Gastrocnemius medialis (tissue), 4 donors: ENCODE results near the gene KTI12. TPM values are rescaled to one million over a fixed set of nuclear protein-coding genes. Genes with fewer than 3 reads are reported as not detected.
A peak's percentile ranks its signal among the peaks of the same experiment; 100 is the strongest.
"Not testable (repeated sequence)": the region's sequence is repeated elsewhere in the genome, so short reads cannot be mapped to it uniquely, and the experiment has no call there.

Experiments
- ATAC-seq, 2 donors: fragments of 150-250 bp; one replicate each; pipeline ENCODE4 v1.9.1; 2016
- DNase-seq, 2 donors: peaks; one replicate each; pipeline ENCODE4 v3.0.0-alpha.2; 2019
- H3K27ac ChIP-seq, 4 donors: fragments of 200-600 bp; sonication (generic); 1 replicate in 1 of 4; 2 replicates in 3 of 4; pipeline ENCODE4 v1.5.1; 2016 to 2018; ENCODE audit warnings: mild to moderate bottlenecking in 2 of 4, moderate library complexity in 1 of 4
- H3K27me3 ChIP-seq, 3 donors: fragments of 200-600 bp; sonication (generic) in 2 of 3; 1 replicate in 1 of 3; 2 replicates in 2 of 3; pipeline versions ENCODE4 v1.5.1 to v1.6.0; 2016 to 2019; ENCODE audit warnings: mild to moderate bottlenecking in 1 of 3, moderate library complexity in 1 of 3
- H3K36me3 ChIP-seq, 2 donors: fragments of 200-600 bp; sonication (generic) in 1 of 2; one replicate each; pipeline ENCODE4 v1.5.1; 2017 to 2018
- H3K4me1 ChIP-seq, 2 donors: fragments of 200-600 bp; sonication (generic) in 1 of 2; one replicate each; pipeline ENCODE4 v1.5.1; 2016 to 2017; ENCODE audit warnings: mild to moderate bottlenecking in 2 of 2
- H3K4me3 ChIP-seq, 4 donors: fragments of 200-600 bp; sonication (generic) in 3 of 4; 1 replicate in 1 of 4; 2 replicates in 3 of 4; pipeline ENCODE4 v1.5.1; 2016 to 2019; ENCODE audit warnings: mild to moderate bottlenecking in 2 of 4
- H3K9me3 ChIP-seq, 3 donors: fragments of 200-600 bp; sonication (generic) in 2 of 3; 1 replicate in 1 of 3; 2 replicates in 2 of 3; pipeline ENCODE4 v1.5.1; 2016 to 2019
- POLR2A ChIP-seq, 2 donors: fragments of 450-650 bp; IDR thresholded peaks; one replicate each; pipeline ENCODE4 v1.6.1; 2017; ENCODE audit warnings: antibody characterized with exemption in 2 of 2, mild to moderate bottlenecking in 2 of 2, moderate library complexity in 2 of 2
- in situ Hi-C, 4 donors: fragments of 200-750 bp; cut with MboI; loops; one replicate each; pipeline versions ENCODE4 v1.15.0 to v1.8.0; 2017; ENCODE audit warnings: low sequenced_read_pairs in 4 of 4
- intact Hi-C: fragments of 100-400 bp; cut with DNase I; formaldehyde crosslinking; loops from one replicate; pipeline ENCODE4 v1.15.1; 2023; ENCODE audit warnings: low total_unique reads
- total RNA-seq, 4 donors: library from RNA; depleted of rRNA; stranded (reverse); fragments of >200 nt; gene quantifications; one replicate each; pipeline versions ENCODE4 v1.1.0 to v1.2.3, GENCODE V29; 2016
- TF ChIP-seq, protein P1 (sequence below), 5 experiments: fragments of 450-650 bp in 3 of 5; fragments of 200-600 bp in 2 of 5; sonication (generic) in 2 of 5; IDR thresholded peaks in 4 of 5; conservative IDR thresholded peaks in 1 of 5; 1 replicate in 4 of 5; 2 replicates in 1 of 5; pipeline ENCODE4 v1.5.1; 2016 to 2019; ENCODE audit warnings: antibody characterized with exemption in 5 of 5, mild to moderate bottlenecking in 3 of 5, moderate library complexity in 3 of 5

Gene KTI12
- total RNA-seq, 4 donors from 2014 or later: 3.4 to 5.9 (median 5.1) TPM

DNA sequence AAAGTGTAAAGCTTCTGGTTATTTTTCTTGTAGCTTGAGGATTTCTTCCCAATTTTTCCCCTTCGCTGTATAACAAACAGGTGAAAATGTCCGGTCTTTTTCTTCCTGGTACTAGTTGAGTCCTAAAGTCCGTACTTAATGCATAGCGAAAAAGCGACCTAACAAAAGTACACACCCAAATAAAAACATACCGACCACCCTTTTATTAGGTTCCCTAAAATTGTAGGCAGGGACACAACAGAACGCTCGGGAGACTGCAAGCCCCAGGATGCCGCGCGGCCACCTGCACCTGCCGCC is 22.2 kb upstream of the KTI12 start:
- TF ChIP-seq, protein P1, sequence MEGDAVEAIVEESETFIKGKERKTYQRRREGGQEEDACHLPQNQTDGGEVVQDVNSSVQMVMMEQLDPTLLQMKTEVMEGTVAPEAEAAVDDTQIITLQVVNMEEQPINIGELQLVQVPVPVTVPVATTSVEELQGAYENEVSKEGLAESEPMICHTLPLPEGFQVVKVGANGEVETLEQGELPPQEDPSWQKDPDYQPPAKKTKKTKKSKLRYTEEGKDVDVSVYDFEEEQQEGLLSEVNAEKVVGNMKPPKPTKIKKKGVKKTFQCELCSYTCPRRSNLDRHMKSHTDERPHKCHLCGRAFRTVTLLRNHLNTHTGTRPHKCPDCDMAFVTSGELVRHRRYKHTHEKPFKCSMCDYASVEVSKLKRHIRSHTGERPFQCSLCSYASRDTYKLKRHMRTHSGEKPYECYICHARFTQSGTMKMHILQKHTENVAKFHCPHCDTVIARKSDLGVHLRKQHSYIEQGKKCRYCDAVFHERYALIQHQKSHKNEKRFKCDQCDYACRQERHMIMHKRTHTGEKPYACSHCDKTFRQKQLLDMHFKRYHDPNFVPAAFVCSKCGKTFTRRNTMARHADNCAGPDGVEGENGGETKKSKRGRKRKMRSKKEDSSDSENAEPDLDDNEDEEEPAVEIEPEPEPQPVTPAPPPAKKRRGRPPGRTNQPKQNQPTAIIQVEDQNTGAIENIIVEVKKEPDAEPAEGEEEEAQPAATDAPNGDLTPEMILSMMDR (IDR thresholded peaks at IDR 0.05 in 4 of 5, conservative IDR thresholded peaks at IDR 0.05 in 1 of 5): no peak
- TF ChIP-seq POLR2A (IDR thresholded peaks at IDR 0.05): no peak
- peaks cover 0 to 21% of the 10 kb centered on the region in 2 donors for H3K36me3 ChIP-seq
- peak overlapping the region; percentile 75 to 87 (median 86) for H3K4me3 ChIP-seq
- in situ Hi-C loops (no loop called here), intact Hi-C loops (loop anchor here (1.0 to 5.0 kb wide), 6 partner anchors 23 to 1891 kb away; partner anchors contain the start of genes IFT25, KTI12, LRRC42 and NRDC)
- peak overlapping the region; percentile 92 to 98 (median 96) for H3K27ac ChIP-seq
- DNase-seq (no peak), ATAC-seq (no peak)
- H3K9me3 ChIP-seq: no peaks in the 10 kb centered on the region
- no peaks in the 10 kb centered on the region for H3K27me3 ChIP-seq
- H3K4me1 ChIP-seq: peaks cover 38 to 39% of the 10 kb centered on the region in 2 donors

DNA sequence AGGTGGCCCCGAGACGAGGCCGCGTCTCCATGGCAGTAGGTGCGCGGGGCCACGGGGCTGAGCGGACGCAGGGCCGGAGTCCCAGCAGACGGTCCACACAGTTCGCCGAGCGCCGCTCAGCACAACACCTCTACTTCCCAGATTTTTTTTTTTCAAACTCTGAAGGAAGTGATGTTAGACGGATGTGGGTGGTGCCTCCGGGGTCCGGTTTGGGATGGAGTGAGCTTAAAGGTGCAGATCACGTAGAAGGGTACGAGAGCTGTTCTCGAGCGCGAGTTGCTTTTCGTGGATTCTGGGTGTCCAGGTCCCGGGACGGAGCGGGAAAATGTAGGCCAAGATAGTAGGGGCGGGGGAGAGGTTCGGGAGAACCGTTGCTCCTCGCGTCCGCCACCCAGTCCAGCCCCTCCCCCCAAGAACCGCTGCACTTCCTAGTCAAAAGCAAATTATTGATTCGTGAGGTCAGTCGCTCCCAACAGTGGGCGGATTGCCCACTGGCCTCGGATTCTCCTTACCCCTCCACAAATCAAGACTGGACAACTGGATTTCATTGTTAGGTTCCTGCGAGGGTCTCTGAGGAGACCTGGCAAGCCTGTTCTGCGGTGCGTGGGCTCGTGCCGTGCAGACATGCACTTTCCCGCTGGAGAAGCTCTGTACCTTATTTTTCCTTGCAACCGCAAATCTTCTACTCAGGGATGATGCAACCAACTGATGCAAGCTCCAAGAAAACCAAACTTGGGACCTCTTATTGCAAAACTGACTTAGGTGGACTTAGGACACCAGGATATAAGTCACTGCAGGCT is 21.7 kb upstream of the KTI12 start, which contains the start of gene TXNDC12:
Gene TXNDC12, minus strand, starts transcription at position 126 of the 800 bp plus-strand sequence. Its CDS starts 95 bp downstream, at position 31.
- in situ Hi-C loops: no loop called here
- Histone ChIP-seq H3K36me3 (peaks cover 0 to 15% of the 10 kb centered on the region in 2 donors), H3K27ac (peak within 1 kb of the TSS; percentile 92 to 98 (median 96)), H3K4me3 (peak within 1 kb of the TSS; percentile 75 to 87 (median 86)), H3K9me3 (no peaks in the 10 kb centered on the region), H3K27me3 (no peaks in the 10 kb centered on the region), H3K4me1 (peaks cover 38 to 39% of the 10 kb centered on the region in 2 donors)
- TF ChIP-seq POLR2A (IDR thresholded peaks at IDR 0.05): peak; percentile 70 to 72
- TF ChIP-seq, protein P1 (IDR thresholded peaks at IDR 0.05 in 4 of 5, conservative IDR thresholded peaks at IDR 0.05 in 1 of 5): no peak
- intact Hi-C loops: loop anchor here (1.0 to 5.0 kb wide), 5 partner anchors 22 to 1892 kb away; partner anchors contain the start of genes IFT25, KTI12, LRRC42 and RNF11
- peak; percentile 77 to 82 for DNase-seq
- peak; percentile 80 to 83 for ATAC-seq

DNA sequence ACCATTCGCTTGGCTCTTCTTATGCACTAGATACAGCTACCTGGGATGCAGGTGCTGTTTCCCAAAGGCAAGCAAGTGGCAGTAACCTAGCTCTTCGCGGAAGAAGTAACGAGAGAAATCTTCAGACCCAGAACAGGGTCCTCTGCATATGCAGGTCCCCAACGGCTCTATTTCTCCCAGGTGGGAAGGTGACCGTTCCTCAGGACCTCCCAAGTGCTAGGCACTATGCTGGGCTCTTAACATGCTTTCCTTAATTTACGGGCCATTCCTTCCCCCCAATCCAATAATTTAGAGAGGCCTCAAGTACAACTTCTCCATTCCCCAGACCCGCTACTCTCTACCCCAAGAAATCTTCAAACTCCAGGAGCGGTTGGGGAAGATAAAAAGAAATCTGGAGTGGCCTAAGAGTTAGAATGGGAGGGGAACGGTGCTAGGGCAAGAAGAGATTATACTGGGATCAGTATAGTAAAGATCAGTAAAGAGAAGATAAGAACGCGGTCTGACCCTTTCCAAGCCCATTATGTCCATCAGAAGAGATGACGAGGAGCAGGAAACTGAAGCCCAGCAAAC is 21.0 kb upstream of the KTI12 start:
- TF ChIP-seq, protein P1 (IDR thresholded peaks at IDR 0.05 in 4 of 5, conservative IDR thresholded peaks at IDR 0.05 in 1 of 5): no peak
- no peak for TF ChIP-seq POLR2A (IDR thresholded peaks at IDR 0.05)
- H3K27me3 ChIP-seq: no peaks in the 10 kb centered on the region
- peaks cover 0 to 15% of the 10 kb centered on the region in 2 donors for H3K36me3 ChIP-seq
- ATAC-seq: peak in 1 of 2 donors; percentile 1
- H3K27ac ChIP-seq: peak overlapping the region; percentile 92 to 98 (median 96)
- in situ Hi-C loops (no loop called here), intact Hi-C loops (loop anchor here (1.0 to 5.0 kb wide), 5 partner anchors 21 to 1893 kb away; partner anchors contain the start of genes IFT25, KTI12, LRRC42 and RNF11)
- no peaks in the 10 kb centered on the region for H3K9me3 ChIP-seq
- H3K4me3 ChIP-seq: peak overlapping the region; percentile 75 to 87 (median 86)
- no peak for DNase-seq
- H3K4me1 ChIP-seq: peaks cover 35 to 36% of the 10 kb centered on the region in 2 donors

DNA sequence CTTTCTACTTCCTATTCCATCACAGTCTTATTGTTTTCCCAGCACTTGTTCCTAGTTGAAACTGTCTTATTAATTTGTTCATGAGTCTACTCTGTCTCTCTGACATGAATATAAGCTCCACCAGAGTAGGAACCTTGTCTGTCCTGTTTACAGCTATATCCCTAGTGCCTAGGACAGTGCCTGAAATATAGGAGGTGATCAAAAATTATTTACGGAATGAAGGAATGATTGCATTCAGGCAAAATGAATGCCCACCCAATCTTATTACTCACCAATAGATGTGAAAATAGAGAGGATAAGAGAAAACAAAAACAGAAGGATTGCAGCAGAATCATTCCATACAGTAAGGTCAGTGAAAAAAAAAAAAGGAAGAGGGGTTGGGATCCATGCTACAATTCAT is 20.3 kb upstream of the KTI12 start:
- in situ Hi-C loops: no loop called here
- Histone ChIP-seq H3K4me1 (peaks cover 28 to 29% of the 10 kb centered on the region in 2 donors), H3K36me3 (peaks cover 0 to 15% of the 10 kb centered on the region in 2 donors), H3K27ac (no peak overlapping the region), H3K4me3 (peak overlapping the region in 3 of 4 donors; percentile 84 to 87 (median 87)), H3K27me3 (no peaks in the 10 kb centered on the region), H3K9me3 (no peaks in the 10 kb centered on the region)
- TF ChIP-seq, protein P1 (IDR thresholded peaks at IDR 0.05 in 4 of 5, conservative IDR thresholded peaks at IDR 0.05 in 1 of 5): no peak
- no peak for TF ChIP-seq POLR2A (IDR thresholded peaks at IDR 0.05)
- ATAC-seq: no peak
- intact Hi-C loops: no loop called here
- no peak for DNase-seq

DNA sequence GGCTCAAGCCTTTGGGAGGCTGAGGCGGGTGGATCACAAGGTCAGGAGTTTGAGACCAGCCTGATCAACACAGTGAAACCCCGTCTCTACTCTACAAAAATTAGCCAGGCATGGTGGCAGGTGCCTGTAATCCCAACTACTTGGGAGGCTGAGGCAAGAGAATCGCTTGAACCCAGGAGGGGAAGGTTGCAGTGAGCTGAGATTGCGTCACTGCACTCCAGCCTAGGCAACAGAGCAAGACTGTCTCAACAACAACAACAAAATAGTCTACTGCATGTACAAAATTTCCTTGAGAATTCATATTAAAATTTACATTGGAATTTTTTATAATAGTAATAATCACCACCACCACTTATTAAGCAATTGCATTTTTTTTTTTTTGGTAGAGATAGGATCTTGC is 15.7 kb upstream of the KTI12 start:
- intact Hi-C loops, H3K27me3 ChIP-seq, in situ Hi-C loops, H3K4me1 ChIP-seq, DNase-seq, H3K9me3 ChIP-seq, H3K27ac ChIP-seq, H3K4me3 ChIP-seq, ATAC-seq: not testable (repeated sequence)
- H3K36me3 ChIP-seq: peaks cover 0 to 15% of the 10 kb centered on the region in 2 donors

DNA sequence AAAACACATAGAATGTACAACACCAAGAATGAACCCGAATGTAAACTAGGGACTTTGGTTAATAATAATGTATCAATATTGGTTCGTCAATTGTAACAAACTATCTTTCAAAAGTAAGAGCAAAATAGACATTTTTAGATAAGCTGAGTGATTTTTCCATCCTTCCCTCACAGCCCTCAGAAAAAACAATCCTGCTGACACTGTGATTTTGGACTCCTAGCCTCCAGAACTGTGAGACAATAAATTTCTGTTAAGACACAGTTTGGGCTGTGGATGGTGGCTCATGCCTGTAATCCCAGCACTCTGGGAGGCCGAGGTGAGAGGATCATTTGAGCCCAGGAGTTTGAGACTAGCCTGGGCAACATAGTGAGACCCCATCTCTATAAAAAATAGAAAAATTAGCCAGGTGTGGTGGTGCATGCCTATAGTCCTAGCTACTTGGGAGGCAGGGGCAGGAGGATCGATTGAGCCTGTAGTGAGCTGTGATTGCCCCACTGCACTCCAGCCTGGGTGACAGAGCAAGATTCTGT is 12.1 kb upstream of the KTI12 start:
- in situ Hi-C loops, H3K4me3 ChIP-seq, DNase-seq, H3K4me1 ChIP-seq, intact Hi-C loops, H3K9me3 ChIP-seq, H3K36me3 ChIP-seq, H3K27me3 ChIP-seq, H3K27ac ChIP-seq, ATAC-seq: not testable (repeated sequence)
